LNCaP clone FGC (cell line): ENCODE data around the gene SOX6.

Experiments used
- DNase-seq: peaks from one replicate; pipeline ENCODE4 v3.0.0-alpha.2; 2011; ENCODE audit warnings: low read depth
- H3K4me3 ChIP-seq: 2 replicates; pipeline ENCODE4 v1.5.1; 2011; ENCODE audit warnings: mild to moderate bottlenecking, low read depth, low read length, control low read depth
- TF ChIP-seq, protein P1 (sequence below): IDR thresholded peaks from 2 replicates; pipeline ENCODE4 v1.5.1; 2012; ENCODE audit warnings: mild to moderate bottlenecking; ENCODE audit not compliant: control insufficient read depth, insufficient read depth; ENCODE audit errors: extremely low read depth

Gene SOX6

DNA sequence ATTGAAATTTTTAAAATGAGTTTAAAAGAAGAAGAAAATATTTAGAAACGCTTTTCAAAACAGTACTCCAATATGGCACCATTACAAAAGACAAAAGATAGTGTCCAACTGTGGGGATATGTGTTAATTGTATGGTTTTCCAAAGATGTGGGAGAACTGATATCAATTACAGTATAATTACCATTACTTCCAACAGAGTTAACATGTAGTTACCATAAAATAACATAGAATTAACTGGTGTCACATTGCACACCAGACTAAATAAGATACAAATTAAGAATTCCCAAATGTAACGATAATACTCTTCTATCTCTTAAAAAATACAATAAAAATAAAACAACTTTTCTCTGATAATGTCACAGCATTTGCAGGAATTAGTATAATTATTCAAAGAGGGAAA is 329.5 kb downstream of the SOX6 start:
- DNase-seq = no peak
- TF ChIP-seq, protein P1, sequence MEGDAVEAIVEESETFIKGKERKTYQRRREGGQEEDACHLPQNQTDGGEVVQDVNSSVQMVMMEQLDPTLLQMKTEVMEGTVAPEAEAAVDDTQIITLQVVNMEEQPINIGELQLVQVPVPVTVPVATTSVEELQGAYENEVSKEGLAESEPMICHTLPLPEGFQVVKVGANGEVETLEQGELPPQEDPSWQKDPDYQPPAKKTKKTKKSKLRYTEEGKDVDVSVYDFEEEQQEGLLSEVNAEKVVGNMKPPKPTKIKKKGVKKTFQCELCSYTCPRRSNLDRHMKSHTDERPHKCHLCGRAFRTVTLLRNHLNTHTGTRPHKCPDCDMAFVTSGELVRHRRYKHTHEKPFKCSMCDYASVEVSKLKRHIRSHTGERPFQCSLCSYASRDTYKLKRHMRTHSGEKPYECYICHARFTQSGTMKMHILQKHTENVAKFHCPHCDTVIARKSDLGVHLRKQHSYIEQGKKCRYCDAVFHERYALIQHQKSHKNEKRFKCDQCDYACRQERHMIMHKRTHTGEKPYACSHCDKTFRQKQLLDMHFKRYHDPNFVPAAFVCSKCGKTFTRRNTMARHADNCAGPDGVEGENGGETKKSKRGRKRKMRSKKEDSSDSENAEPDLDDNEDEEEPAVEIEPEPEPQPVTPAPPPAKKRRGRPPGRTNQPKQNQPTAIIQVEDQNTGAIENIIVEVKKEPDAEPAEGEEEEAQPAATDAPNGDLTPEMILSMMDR = no peak
- no peak overlapping the region for H3K4me3 ChIP-seq

DNA sequence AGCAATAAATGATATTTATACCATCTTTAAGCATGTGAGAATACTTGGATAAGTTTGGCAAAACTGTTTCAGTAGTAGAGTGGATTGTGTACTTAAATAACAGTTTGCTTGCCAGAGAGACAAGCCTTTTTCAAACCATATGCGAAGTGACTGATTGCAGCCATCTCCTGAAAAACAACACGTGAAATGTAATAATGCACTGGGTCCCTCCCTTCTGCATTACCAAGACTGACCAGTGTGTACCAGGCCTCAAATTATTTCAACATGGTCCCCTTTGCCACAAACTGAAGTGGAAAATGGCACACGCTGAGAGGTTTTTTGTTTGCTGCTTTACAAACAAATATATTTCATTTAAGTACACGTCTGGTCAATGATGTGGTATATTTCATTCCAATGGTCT is 337.4 kb downstream of the SOX6 start:
- no peak for DNase-seq
- TF ChIP-seq, protein P1 = no peak
- H3K4me3 ChIP-seq = no peak overlapping the region

DNA sequence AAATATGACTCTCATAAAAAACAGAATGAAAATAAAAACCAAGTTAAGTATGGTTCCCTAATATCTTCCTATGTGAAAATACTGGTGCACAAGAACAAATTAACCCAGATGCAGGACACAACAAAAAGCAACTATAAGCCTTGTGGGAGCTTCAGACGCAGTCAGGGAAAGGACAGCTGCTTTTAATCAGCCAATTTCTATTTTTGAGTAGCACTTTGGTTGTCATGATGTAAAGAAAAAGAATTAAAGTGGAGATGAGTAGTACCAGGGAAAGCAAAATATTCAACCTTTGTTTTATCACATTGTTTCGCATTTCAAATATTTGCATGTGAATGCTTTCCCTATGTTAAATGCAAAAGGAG is 339.9 kb downstream of the SOX6 start:
- TF ChIP-seq, protein P1 = no peak
- DNase-seq = no peak
- H3K4me3 ChIP-seq = no peak overlapping the region

DNA sequence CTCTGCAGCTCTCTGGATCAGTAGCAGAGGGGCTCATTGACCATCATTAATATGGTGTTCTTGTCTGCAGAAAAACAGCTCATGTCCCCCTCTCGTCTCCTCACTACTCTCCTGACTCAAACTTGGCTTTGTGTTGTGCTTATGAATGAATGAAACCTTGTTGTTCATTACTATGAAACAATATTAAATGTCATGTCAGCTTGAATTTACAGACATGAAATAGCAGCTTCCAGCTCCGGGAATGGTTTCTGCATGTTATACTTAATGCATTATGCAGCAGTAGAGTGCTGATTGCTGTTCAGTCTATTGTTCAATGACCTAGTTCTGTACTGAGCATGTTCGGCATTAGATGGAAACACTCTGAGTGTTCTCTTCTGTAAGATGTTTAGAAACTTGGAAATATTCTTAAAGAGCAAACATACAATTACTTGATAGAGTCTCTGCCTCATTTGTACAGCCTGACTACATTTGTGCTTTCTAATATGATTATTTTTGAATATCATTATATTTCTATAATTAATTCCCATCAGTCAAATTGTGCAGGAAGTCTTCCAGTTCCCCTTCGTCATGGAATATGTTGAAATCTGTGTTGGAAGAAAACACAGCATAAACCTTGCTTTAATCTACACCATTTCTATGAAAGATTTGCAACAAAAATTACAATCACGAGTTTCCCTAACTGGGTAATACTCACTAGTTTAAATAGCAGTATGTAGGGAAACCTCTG is 340.4 kb downstream of the SOX6 start:
- no peak overlapping the region for H3K4me3 ChIP-seq
- no peak for DNase-seq
- TF ChIP-seq, protein P1 = no peak

DNA sequence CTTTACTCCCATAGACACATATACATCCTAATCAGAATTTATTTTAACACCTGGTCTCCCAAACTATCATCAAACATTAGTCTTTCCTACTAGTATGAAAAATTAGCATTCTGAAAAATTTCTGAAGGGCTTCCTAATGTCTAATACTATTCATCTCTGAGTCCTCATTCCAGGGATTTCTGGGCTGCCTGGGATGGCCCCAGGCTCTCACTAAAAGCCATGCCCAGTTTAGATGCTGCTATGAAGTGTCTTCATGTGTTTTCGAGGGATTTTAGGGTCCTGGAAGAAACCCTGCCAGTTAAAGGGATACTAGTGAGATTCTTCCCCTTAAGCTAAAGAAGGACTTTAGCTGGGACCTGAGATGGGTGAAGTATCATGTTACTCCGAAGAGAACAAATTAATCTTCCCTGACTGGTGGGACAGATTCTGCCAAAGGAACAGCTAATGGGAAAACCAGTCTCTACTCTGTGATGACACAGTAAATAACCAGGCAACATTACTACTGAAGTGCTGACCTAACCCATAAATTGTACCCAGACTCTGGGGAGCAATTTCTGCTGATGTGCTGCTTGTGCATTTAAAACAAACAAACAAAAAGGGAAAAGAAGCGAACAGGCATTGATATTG is 342.6 kb downstream of the SOX6 start:
- DNase-seq = no peak
- TF ChIP-seq, protein P1 = no peak
- H3K4me3 ChIP-seq = no peak overlapping the region

DNA sequence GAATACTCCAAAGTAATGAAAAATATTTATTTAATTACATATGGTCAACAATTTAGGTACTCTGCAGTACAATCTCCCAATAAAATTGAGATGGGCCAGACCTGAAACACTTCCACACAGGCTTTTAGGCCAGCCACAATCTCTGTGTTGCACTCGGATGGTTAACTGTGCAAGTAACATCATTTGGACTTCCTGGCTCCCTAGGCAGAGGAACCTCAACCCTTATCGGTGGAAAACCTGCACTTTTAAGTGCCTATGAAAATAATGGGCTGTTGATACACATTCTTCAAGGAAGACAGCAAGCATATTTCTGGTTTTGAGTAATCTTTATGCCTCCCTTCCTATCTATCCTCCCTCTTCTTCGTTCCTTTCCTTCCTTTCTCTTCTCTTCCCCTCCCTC is 343.1 kb downstream of the SOX6 start:
- peak; percentile 35 for DNase-seq
- TF ChIP-seq, protein P1 = no peak
- H3K4me3 ChIP-seq = no peak overlapping the region

DNA sequence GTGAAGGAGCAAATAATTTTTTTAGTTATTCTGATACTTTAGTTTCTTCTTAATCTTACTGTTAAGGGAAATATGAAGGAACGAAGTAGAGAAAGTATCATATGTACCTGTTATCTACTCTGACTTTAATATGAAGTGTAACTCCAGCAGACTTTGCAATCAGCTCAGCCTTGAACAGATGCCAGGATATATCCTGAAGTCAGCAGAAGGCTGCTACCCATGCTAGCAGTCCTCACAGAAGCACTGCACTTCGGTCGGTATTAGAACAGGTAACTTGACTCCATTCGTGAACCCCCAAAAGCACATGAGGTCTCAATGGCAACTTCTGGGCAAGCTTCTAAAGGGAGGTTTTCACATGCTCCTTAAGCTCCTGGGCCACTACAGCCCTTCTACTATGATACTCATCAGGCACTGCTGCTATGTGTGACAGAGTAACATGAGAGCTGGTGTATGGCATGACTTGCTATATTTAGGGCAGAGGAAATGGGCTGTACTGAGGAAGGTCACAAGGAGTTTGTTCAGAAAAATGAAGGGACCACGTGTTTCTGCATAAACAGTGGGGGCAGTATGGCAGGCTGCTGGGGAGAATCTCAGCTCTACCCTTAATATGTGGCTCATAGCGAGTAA is 344.1 kb downstream of the SOX6 start:
- DNase-seq = no peak
- TF ChIP-seq, protein P1 = no peak

More for the DNA sequence above, 344.1 kb downstream of the SOX6 start:
- no peak overlapping the region for H3K4me3 ChIP-seq
